Activated CD4-positive, alpha-beta T cell treated with anti-CD3 and anti-CD28 coated beads for 24 hours (primary cell): ENCODE data around the gene BDH1.

Experiments
- DNase-seq, 2 donors: peaks; one replicate each; pipeline ENCODE4 v3.0.0-alpha.2; 2020; ENCODE audit warnings: low read depth in 2 of 2

BDH1 gene

GRCh38 chr3:197549261-197549885, 6.4 kb downstream of the BDH1 start:
- no peak for DNase-seq

- no peak for DNase-seq
Measured at GRCh38 chr3:197547306-197548011, 8.3 kb downstream of the BDH1 start.

GRCh38 chr3:197546307-197547085, 9.3 kb downstream of the BDH1 start:
- DNase-seq, result no peak

- no peak for DNase-seq
Measured at GRCh38 chr3:197545571-197545970, 10.2 kb downstream of the BDH1 start.

- no peak for DNase-seq
Measured at GRCh38 chr3:197545101-197545500, 10.7 kb downstream of the BDH1 start.

- DNase-seq, result no peak
Measured at GRCh38 chr3:197542741-197543454, 12.9 kb downstream of the BDH1 start.

GRCh38 chr3:197541756-197542539, 13.8 kb downstream of the BDH1 start:
- DNase-seq, result no peak

- no peak for DNase-seq
Measured at GRCh38 chr3:197540961-197541377, 14.8 kb downstream of the BDH1 start.

GRCh38 chr3:197539651-197540051, 16.1 kb downstream of the BDH1 start:
- no peak for DNase-seq

GRCh38 chr3:197533927-197534725, 21.6 kb downstream of the BDH1 start:
- no peak for DNase-seq

GRCh38 chr3:197533396-197533795, 22.4 kb downstream of the BDH1 start:
- DNase-seq, result no peak

- DNase-seq, result no peak
Measured at GRCh38 chr3:197532388-197532787, 23.4 kb downstream of the BDH1 start.

GRCh38 chr3:197528190-197528589, 27.6 kb downstream of the BDH1 start:
- DNase-seq, result no peak

GRCh38 chr3:197527569-197527968, 28.2 kb downstream of the BDH1 start:
- no peak for DNase-seq

- DNase-seq, result no peak
Measured at GRCh38 chr3:197525706-197526105, 30.1 kb downstream of the BDH1 start.

GRCh38 chr3:197524128-197524527, 31.6 kb downstream of the BDH1 start:
- DNase-seq, result no peak

- no peak for DNase-seq
Measured at GRCh38 chr3:197523526-197523925, 32.2 kb downstream of the BDH1 start.

GRCh38 chr3:197522881-197523441, 32.8 kb downstream of the BDH1 start:
- no peak for DNase-seq

- no peak for DNase-seq
Measured at GRCh38 chr3:197522183-197522715, 33.5 kb downstream of the BDH1 start.
